Endometrial microvascular endothelial cells (primary cell): ENCODE measurements around the gene BLOC1S3. TPM values are rescaled to one million over a fixed set of nuclear protein-coding genes. Genes with fewer than 3 reads are reported as not detected.

ENCODE experiments used
- in situ Hi-C: cut with HindIII; loops from 2 replicates; pipeline ENCODE4 v1.10.0; 2017; ENCODE audit warnings: low sequenced_read_pairs, low pct_unique_long_range_greater_than_20kb; ENCODE audit errors: inconsistent ontology term
- total RNA-seq: library from RNA; depleted of rRNA; stranded (reverse); fragments of >200 nt; gene quantifications from one replicate; pipeline ENCODE4 v1.2.3, GENCODE V29; 2015; ENCODE audit errors: inconsistent ontology term

The BLOC1S3 gene
- total RNA-seq, 1 donor from 2014 or later, result 2.5 TPM

GRCh38 chr19:45175515-45176345, 2.9 kb upstream of the BLOC1S3 start:
- in situ Hi-C loops, result no loop called here

- in situ Hi-C loops, result no loop called here
Measured at GRCh38 chr19:45177817-45178261, 745 bp upstream of the BLOC1S3 start, which contains the start of gene TRAPPC6A. TSS of gene TRAPPC6A (minus strand) at chr19:45178237. CDS start at chr19:45178218, 19 bp downstream.

GRCh38 chr19:45179072-45179891, 698 bp downstream of the BLOC1S3 start:
- in situ Hi-C loops, result no loop called here

- in situ Hi-C loops, result no loop called here
Measured at GRCh38 chr19:45179892-45180370, 1.3 kb downstream of the BLOC1S3 start.

- in situ Hi-C loops, result no loop called here
Measured at GRCh38 chr19:45180936-45181335, 2.4 kb downstream of the BLOC1S3 start.

- in situ Hi-C loops, result no loop called here
Measured at GRCh38 chr19:45182758-45183157, 4.2 kb downstream of the BLOC1S3 start.

- in situ Hi-C loops, result no loop called here
Measured at GRCh38 chr19:45184115-45184514, 5.5 kb downstream of the BLOC1S3 start.

- in situ Hi-C loops, result no loop called here
Measured at GRCh38 chr19:45186509-45187334, 8.1 kb downstream of the BLOC1S3 start.

- in situ Hi-C loops, result no loop called here
Measured at GRCh38 chr19:45187421-45188100, 9.0 kb downstream of the BLOC1S3 start.

- in situ Hi-C loops, result no loop called here
Measured at GRCh38 chr19:45189971-45190370, 11.4 kb downstream of the BLOC1S3 start.

GRCh38 chr19:45191375-45191774, 12.8 kb downstream of the BLOC1S3 start:
- in situ Hi-C loops, result no loop called here

- in situ Hi-C loops, result no loop called here
Measured at GRCh38 chr19:45195764-45196163, 17.2 kb downstream of the BLOC1S3 start.

- in situ Hi-C loops, result no loop called here
Measured at GRCh38 chr19:45200568-45200967, 22.0 kb downstream of the BLOC1S3 start.

- in situ Hi-C loops, result no loop called here
Measured at GRCh38 chr19:45202637-45203036, 24.1 kb downstream of the BLOC1S3 start.

GRCh38 chr19:45205810-45206209, 27.2 kb downstream of the BLOC1S3 start:
- in situ Hi-C loops, result no loop called here

GRCh38 chr19:45206328-45206727, 27.7 kb downstream of the BLOC1S3 start:
- in situ Hi-C loops, result no loop called here

GRCh38 chr19:45211751-45212381, 33.3 kb downstream of the BLOC1S3 start:
- in situ Hi-C loops, result no loop called here

- in situ Hi-C loops, result no loop called here
Measured at GRCh38 chr19:45213031-45213430, 34.4 kb downstream of the BLOC1S3 start.
